ENCODE data around the gene RAB6B. TPM values are rescaled to one million over a fixed set of nuclear protein-coding genes. Genes with fewer than 3 reads are reported as not detected.

RAB6B gene
- total RNA-seq, 1 donor from 2014 or later = 21.2 TPM

- no peaks in the 10 kb centered on the region for H3K9me3 Mint-ChIP-seq
- no peaks in the 10 kb centered on the region for H3K4me1 Mint-ChIP-seq (ENCODE audit: unreplicated experiment)
- H3K27ac Mint-ChIP-seq = no peak overlapping the region
- no peak for TF ChIP-seq CTCF (conservative IDR thresholded peaks at IDR 0.05)
- no peak for DNase-seq (ENCODE audit: extremely low spot score, unreplicated experiment)
- no peaks in the 10 kb centered on the region for H3K36me3 Mint-ChIP-seq
- H3K4me3 Mint-ChIP-seq = no peak overlapping the region
- no peaks in the 10 kb centered on the region for H3K27me3 Mint-ChIP-seq
These were observed 8.4 kb downstream of the RAB6B start for GRCh38 chr3:133887074-133887802.

- Mint-ChIP-seq H3K36me3 (peaks cover 3% of the 10 kb centered on the region), H3K9me3 (no peaks in the 10 kb centered on the region), H3K27me3 (no peaks in the 10 kb centered on the region), H3K4me1 (ENCODE audit: unreplicated experiment) (no peaks in the 10 kb centered on the region), H3K4me3 (no peak overlapping the region), H3K27ac (no peak overlapping the region)
- no peak for DNase-seq (ENCODE audit: extremely low spot score, unreplicated experiment)
- TF ChIP-seq CTCF (conservative IDR thresholded peaks at IDR 0.05) = no peak
These were observed 9.5 kb downstream of the RAB6B start for GRCh38 chr3:133886031-133886722.

- Mint-ChIP-seq H3K4me1 (ENCODE audit: unreplicated experiment) (no peaks in the 10 kb centered on the region), H3K27ac (no peak overlapping the region), H3K36me3 (peaks cover 4% of the 10 kb centered on the region), H3K4me3 (no peak overlapping the region), H3K9me3 (no peaks in the 10 kb centered on the region), H3K27me3 (no peaks in the 10 kb centered on the region)
- DNase-seq (ENCODE audit: extremely low spot score, unreplicated experiment) = no peak
- no peak for TF ChIP-seq CTCF (conservative IDR thresholded peaks at IDR 0.05)
These were observed 10.6 kb downstream of the RAB6B start for GRCh38 chr3:133884887-133885711.

GRCh38 chr3:133884054-133884886 is 11.4 kb downstream of the RAB6B start:
- H3K27ac Mint-ChIP-seq = no peak overlapping the region
- no peak for TF ChIP-seq CTCF (conservative IDR thresholded peaks at IDR 0.05)
- H3K4me1 Mint-ChIP-seq (ENCODE audit: unreplicated experiment) = no peaks in the 10 kb centered on the region
- peaks cover 7% of the 10 kb centered on the region for H3K36me3 Mint-ChIP-seq
- H3K27me3 Mint-ChIP-seq = no peaks in the 10 kb centered on the region
- no peak overlapping the region for H3K4me3 Mint-ChIP-seq
- no peaks in the 10 kb centered on the region for H3K9me3 Mint-ChIP-seq
- no peak for DNase-seq (ENCODE audit: extremely low spot score, unreplicated experiment)

- H3K4me1 Mint-ChIP-seq (ENCODE audit: unreplicated experiment) = no peaks in the 10 kb centered on the region
- H3K4me3 Mint-ChIP-seq = no peak overlapping the region
- peaks cover 3% of the 10 kb centered on the region for H3K9me3 Mint-ChIP-seq
- no peak for DNase-seq (ENCODE audit: extremely low spot score, unreplicated experiment)
- TF ChIP-seq CTCF (conservative IDR thresholded peaks at IDR 0.05) = no peak
- no peaks in the 10 kb centered on the region for H3K27me3 Mint-ChIP-seq
- no peak overlapping the region for H3K27ac Mint-ChIP-seq
- peaks cover 7% of the 10 kb centered on the region for H3K36me3 Mint-ChIP-seq
These were observed 12.0 kb downstream of the RAB6B start for GRCh38 chr3:133883641-133884040.
